ACC112 (cell line): ENCODE measurements around the gene HUWE1.
"Not testable (repeated sequence)": the region's sequence is repeated elsewhere in the genome, so short reads cannot be mapped to it uniquely, and the experiment has no call there.

ENCODE experiments used
- H2AFZ ChIP-seq: fragments of 200-600 bp; sonication (generic); one replicate; pipeline ENCODE4 v1.6.0; 2017; ENCODE audit warnings: antibody characterized with exemption, low read length; ENCODE audit not compliant: unreplicated experiment
- H3K27ac ChIP-seq: fragments of 200-600 bp; sonication (generic); 2 replicates; pipeline ENCODE4 v1.5.1; 2014; ENCODE audit warnings: low read depth, mild to moderate bottlenecking, antibody characterized with exemption, low read length, moderate library complexity
- H3K27me3 ChIP-seq: fragments of 200-600 bp; sonication (generic); 2 replicates; pipeline ENCODE4 v1.6.1; 2014; ENCODE audit warnings: mild to moderate bottlenecking, antibody characterized with exemption, low read length, moderate library complexity, mixed read lengths; ENCODE audit not compliant: insufficient read depth
- H3K36me3 ChIP-seq: fragments of 200-600 bp; sonication (generic); 2 replicates; pipeline ENCODE4 v1.6.1; 2016; ENCODE audit warnings: mild to moderate bottlenecking, antibody characterized with exemption, low read length, moderate library complexity, mixed read lengths; ENCODE audit not compliant: insufficient read depth
- H3K4me1 ChIP-seq: fragments of 200-600 bp; sonication (generic); one replicate; pipeline ENCODE4 v1.6.1; 2016; ENCODE audit warnings: low read length, mixed read lengths; ENCODE audit not compliant: insufficient read depth, unreplicated experiment, control insufficient read depth
- H3K4me3 ChIP-seq: fragments of 200-600 bp; sonication (generic); 2 replicates; pipeline ENCODE4 v1.5.1; 2014; ENCODE audit warnings: mild to moderate bottlenecking, low read depth, low read length
- H3K79me2 ChIP-seq: fragments of 200-600 bp; sonication (generic); one replicate; pipeline ENCODE4 v1.6.0; 2016; ENCODE audit warnings: low read length; ENCODE audit not compliant: control insufficient read depth, unreplicated experiment, insufficient read depth

The HUWE1 gene

DNA sequence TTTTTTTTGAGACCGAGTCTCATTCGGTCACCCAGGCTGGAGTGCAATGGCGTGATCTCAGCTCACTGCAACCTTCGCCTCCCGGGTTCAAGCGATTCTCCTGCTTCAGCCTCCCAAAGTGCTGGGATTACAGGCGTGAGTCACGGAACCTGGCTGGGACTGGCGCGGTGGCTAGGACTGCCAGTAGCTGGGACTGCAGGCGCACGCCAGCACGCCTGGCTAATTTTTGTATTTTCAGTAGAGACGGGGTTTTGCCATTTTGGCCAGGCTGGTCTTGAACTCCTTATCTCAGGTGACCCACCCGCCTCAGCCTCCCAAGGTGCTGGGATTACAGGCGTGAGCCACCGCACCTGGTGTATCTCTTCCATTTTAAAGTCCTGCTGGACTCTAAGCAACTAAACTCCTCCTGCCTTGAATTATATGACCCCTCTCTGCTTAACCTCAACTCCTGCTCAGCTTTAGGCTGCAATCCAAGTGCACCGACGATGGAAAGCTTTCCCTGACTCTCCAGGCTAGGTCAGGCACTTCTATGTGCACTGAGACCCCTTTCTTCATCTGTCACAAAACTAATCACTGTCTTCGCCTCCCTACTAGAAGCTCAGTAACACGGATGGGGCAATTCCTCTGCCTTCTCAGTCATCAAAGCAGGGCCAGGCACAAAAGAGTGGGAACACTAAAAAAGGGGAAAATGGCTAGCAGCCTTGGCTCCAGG is 155.1 kb downstream of the HUWE1 start:
- H3K4me1 ChIP-seq, H3K27me3 ChIP-seq, H3K36me3 ChIP-seq, H3K79me2 ChIP-seq, H3K27ac ChIP-seq, H2AFZ ChIP-seq, H3K4me3 ChIP-seq: not testable (repeated sequence)

DNA sequence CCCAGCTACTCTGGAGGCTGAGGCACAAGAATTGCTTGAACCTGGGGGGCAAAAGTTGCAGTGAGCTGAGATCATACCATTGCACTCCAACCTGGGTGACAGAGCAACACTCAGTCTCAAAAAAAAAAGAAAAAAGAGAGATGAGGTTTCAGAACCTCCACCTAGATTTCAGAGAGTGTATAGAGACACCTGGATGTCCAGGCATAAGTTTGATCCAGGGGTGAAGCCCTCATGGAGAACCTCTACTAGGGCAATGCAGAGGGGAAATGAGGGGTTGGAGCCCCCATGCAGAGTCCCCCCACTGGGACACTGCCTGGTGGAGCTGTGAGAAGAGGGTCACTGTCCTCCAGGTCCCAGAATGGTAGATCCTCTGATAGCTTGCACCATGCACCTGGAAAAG is 159.5 kb downstream of the HUWE1 start:
- no peaks in the 10 kb centered on the region for H3K27me3 ChIP-seq
- no peak overlapping the region for H3K4me3 ChIP-seq
- no peaks in the 10 kb centered on the region for H3K4me1 ChIP-seq
- no peaks in the 10 kb centered on the region for H3K79me2 ChIP-seq
- H3K27ac ChIP-seq: no peak overlapping the region
- no peaks in the 10 kb centered on the region for H3K36me3 ChIP-seq
- H2AFZ ChIP-seq: no peak overlapping the region

DNA sequence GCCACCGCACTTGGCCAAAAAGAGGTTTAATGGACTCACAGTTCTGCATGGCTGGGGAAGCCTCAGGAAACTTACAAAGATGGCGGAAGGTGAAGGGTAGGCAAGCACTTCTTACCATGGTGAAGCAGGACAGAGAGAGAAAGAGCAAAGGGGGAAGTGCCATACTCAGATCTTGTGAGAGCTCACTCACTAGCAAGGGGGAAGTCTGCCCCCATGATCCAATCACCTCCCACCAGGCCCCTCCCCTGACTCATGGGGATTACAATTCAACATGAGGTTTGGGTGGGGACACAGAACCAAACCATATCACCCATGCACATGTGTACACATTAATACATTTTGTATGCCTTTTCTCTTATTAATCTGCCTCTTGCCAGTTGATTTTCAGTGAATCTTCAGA is 175.2 kb downstream of the HUWE1 start:
- no peak overlapping the region for H3K4me3 ChIP-seq
- H3K79me2 ChIP-seq: no peaks in the 10 kb centered on the region
- no peaks in the 10 kb centered on the region for H3K4me1 ChIP-seq
- no peaks in the 10 kb centered on the region for H3K36me3 ChIP-seq
- no peaks in the 10 kb centered on the region for H3K27me3 ChIP-seq
- H2AFZ ChIP-seq: no peak overlapping the region
- H3K27ac ChIP-seq: no peak overlapping the region

DNA sequence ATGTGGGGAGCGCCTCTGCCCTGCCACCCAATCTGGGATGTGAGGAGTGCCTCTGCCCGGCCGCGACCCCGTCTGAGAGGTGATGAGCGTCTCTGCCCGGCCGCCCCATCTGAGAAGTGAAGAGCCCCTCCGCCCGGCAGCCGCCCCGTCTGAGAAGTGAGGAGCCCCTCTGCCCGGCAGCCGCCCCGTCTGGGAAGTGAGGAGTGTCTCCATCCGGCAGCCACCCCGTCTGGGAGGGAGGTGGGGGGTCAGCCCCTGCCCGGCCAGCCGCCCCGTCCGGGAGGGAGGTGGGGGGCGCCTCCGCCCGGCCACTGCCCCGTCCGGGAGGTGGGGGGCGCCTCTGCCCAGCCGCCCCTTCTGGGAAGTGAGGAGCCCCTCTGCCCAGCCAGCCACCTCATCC is 182.5 kb downstream of the HUWE1 start:
- not testable (repeated sequence) for H3K4me1 ChIP-seq, H3K27ac ChIP-seq, H3K36me3 ChIP-seq, H3K4me3 ChIP-seq, H3K27me3 ChIP-seq, H2AFZ ChIP-seq, H3K79me2 ChIP-seq

DNA sequence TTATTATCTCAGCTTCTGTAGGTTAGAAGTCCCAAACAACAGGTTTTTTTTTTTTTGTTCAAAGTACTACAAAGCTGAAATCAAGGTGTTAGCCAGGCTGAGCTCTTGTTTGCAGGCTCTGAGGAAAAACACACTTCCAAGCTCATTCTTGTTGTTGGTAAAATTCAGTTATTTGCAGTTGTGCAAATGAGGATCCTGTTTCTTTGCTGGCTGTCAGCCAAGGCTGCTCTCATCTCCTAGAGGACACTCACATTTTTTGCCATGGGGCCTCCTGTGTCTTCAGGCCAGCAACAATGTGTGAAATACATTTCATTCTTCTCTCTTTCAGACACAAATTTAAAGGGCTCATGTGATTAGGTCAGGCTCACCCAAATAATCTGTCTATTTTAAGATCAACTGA is 192.1 kb downstream of the HUWE1 start:
- no peaks in the 10 kb centered on the region for H3K79me2 ChIP-seq
- no peak overlapping the region for H3K4me3 ChIP-seq
- no peaks in the 10 kb centered on the region for H3K4me1 ChIP-seq
- H3K27me3 ChIP-seq: 0 out of 2 replicates have a peak, but pooled peaks cover 5% of the 10 kb centered on the region
- H3K36me3 ChIP-seq: no peaks in the 10 kb centered on the region
- no peak overlapping the region for H3K27ac ChIP-seq
- no peak overlapping the region for H2AFZ ChIP-seq

DNA sequence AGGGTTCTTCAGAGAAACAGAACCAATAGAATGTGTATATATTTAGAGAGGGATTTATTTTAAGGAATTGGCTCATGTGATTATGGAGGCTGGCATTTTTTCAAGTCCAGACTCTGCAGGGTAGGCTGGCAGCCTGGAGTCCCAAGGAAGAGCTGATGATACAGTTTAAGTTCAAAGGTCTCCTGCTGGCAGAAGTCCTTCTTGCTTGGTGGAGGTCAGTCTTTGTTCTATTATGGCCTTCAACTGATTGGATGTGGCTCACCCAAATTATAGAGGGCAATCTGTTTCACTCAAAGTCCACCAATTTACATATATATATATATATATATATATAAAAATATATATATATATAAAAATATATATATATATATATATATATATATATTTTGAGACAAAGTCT is 200.2 kb downstream of the HUWE1 start:
- Histone ChIP-seq H3K36me3 (no peaks in the 10 kb centered on the region), H3K79me2 (no peaks in the 10 kb centered on the region), H3K4me3 (no peak overlapping the region), H3K4me1 (no peaks in the 10 kb centered on the region), H2AFZ (no peak overlapping the region), H3K27me3 (0 out of 2 replicates have a peak, but pooled peaks cover 5% of the 10 kb centered on the region), H3K27ac (no peak overlapping the region)

DNA sequence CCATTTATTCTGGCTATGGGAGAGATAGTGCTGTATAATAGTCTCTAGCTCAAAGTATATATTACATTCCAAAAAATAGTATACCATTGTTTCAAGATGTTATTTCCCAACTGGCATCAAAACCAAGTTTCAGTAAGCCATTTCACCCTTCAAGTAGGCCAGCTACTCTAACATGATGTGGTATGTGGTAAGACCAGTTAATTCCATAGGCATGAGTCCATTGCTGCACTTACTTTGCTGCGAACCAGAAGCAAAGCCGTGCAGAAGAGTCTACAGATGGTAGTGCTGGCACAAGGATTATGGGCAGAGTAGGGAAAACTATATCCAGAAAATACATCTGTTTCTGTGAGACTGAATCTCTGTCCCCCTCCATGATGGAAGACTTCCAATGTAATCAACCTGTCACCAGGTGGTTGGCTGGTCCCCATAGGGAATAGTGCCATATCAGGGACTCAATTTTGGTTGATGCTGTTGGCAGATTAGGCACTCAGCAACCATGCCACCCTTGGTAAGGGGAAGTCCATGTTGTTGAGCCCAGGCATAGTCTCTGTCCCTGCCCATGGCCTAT is 202.6 kb downstream of the HUWE1 start:
- H3K4me1 ChIP-seq: no peaks in the 10 kb centered on the region
- H3K36me3 ChIP-seq: no peaks in the 10 kb centered on the region
- H3K27ac ChIP-seq: no peak overlapping the region
- H3K27me3 ChIP-seq: no peaks in the 10 kb centered on the region
- no peak overlapping the region for H3K4me3 ChIP-seq
- no peaks in the 10 kb centered on the region for H3K79me2 ChIP-seq
- H2AFZ ChIP-seq: no peak overlapping the region

DNA sequence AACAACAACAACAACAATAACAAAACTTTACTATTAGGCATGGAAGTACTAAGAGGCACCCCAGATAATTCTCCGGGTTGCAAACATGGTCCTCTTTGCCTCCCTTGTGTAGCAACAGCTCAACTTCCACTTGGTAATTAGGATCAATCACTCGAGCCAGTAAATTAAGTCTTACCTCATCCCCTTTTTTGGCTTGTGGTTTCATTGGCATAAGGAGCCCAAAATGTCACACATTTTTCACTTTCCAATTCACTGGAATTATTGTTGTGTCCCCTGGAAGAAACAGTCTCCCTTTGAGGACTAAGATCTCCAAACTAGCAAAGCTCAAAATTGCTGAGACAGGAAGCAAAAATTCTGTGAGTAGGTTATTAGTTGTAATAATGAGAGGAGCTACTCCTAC is 203.1 kb downstream of the HUWE1 start:
- no peak overlapping the region for H3K4me3 ChIP-seq
- no peak overlapping the region for H2AFZ ChIP-seq
- no peaks in the 10 kb centered on the region for H3K27me3 ChIP-seq
- H3K79me2 ChIP-seq: no peaks in the 10 kb centered on the region
- H3K36me3 ChIP-seq: no peaks in the 10 kb centered on the region
- H3K27ac ChIP-seq: no peak overlapping the region
- H3K4me1 ChIP-seq: no peaks in the 10 kb centered on the region
